Measurements from ENCODE around the gene SEMA3E.

The SEMA3E gene

DNA sequence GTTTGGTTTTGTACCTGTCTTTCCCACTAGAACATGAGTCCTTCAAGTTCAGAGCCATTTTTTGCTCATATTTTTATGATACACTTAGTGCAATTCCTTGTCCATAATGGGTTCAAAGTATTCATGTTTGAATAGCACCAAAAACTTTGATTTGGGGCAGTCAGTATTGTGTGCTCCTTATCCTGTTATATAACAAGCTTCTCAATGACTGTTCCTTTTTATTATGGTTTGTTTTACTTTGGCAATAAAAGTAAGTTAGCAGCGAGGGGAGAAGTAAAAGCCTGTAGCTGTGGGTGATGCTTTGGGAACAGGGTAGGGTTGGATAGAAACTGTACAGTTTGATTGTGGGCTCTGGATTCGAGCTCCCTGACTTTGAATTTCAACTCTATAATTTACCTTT lies 311.9 kb downstream of the SEMA3E start:
- no peak for DNase-seq

DNA sequence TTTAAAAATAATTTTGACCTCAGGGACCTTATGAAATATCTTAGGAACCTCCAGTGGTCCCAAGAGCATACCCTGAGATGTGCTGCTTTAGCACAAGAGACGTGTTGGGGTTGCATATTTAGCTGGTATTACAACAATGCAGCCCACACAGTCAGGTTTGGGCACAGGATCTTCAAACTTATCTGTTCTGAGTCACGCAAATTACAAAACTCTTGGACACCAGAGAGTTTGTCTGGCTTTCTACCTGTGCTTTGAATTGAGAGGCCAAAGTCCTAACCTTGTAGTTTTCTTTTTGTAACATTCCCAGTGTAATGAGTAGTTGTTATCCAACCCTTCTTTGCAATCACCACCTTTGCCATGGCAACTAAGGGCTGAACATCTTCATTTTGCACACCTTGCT lies 322.7 kb downstream of the SEMA3E start:
- DNase-seq = no peak

DNA sequence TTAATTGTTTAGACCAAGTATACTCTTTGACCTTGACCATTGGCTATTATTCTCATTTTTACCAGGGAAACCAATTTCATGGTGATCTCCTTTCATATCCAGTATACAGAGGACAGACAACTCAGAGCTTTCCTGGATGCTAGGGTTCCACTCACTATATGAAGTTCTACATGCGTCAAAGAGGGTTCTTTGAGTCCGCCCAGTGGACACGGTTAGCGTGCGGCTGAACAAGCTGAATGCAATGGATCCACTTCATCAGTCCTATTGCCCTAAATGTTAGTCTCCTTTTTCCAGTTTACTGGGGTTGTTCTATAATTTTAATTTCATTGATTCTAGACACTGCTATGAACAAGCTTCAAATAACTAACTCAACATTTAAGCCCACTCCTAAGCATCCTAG lies 323.9 kb downstream of the SEMA3E start:
- no peak for DNase-seq

DNA sequence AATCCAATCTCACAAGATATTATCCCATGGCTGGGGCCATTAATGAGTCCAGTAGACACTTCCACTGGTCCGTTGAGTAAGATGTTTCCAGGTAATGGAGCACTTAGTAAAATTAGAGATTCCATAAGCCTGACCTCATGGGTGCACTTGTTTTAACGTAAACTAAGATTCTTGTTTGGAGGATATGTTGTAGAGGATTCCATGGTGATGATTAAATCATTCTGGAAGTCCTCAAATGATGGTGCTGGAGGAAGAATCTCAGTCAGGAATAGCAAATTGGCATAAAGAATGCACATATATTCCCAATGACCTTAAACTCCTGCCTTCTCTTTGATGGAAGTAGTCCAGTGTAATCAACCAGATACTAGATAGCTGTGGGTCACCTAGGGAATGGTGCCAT lies 324.3 kb downstream of the SEMA3E start:
- no peak for DNase-seq

DNA sequence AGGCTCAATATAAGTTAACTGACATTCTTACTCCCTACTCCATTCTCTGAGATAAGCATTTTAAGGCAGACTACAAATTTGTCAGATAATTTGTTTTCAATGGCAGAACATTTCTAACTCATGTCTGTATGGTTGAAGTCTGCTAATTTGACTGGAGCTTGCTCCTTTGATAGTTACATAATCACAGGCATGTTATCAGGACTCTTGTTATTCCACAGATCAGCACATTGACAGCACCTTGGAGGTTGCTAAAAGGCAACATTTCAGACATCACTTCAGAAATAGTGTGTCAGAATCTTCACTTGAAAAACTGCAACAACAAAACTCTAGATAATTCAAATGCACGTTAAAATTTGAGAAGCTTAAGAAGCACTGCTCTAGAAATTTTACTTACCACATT lies 327.9 kb downstream of the SEMA3E start:
- no peak for DNase-seq

DNA sequence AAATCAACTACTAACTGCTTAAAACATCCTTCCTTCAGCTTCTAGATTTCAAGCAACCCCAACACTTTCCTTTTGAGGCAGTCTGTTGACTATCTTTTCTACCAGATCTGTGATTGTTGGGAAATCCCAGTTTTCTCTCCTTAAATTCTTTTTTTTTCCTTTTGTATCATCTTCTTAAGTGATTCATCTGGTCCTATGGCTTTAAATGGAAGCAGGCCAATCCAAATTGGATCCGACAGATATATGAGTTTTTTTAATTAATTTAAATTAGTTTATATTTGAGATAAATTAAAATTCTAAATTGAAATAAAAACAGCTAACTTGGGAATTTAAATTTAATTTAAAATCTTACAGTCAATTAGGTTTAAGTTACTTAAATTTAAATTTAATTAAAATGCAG lies 335.0 kb downstream of the SEMA3E start:
- no peak for DNase-seq

Data from NCI-H69 (cell line).